Stimulated activated CD8-positive, alpha-beta memory T cell treated with anti-CD3 and anti-CD28 coated beads, Interleukin-12 subunit alpha, Interleukin-12 subunit beta, amount 100 ng/mL, for 24 hours (primary cell): Measurements from ENCODE around the gene RPA1.

ENCODE experiments used
- DNase-seq: peaks from one replicate; pipeline ENCODE4 v3.0.0-alpha.2; 2020; ENCODE audit errors: extremely low read depth

RPA1 gene

GRCh38 chr17:1908699-1909309 is 79.0 kb downstream of the RPA1 start:
- DNase-seq: no peak

- DNase-seq: no peak
These were observed 80.2 kb downstream of the RPA1 start for GRCh38 chr17:1909985-1910384.

- DNase-seq: no peak
These were observed 82.3 kb downstream of the RPA1 start for GRCh38 chr17:1912146-1912545.

GRCh38 chr17:1913702-1914101 is 83.9 kb downstream of the RPA1 start:
- no peak for DNase-seq

GRCh38 chr17:1914661-1915083 is 84.9 kb downstream of the RPA1 start:
- no peak for DNase-seq

- DNase-seq: no peak
These were observed 86.1 kb downstream of the RPA1 start for GRCh38 chr17:1915889-1916288.

GRCh38 chr17:1916316-1916715 is 86.5 kb downstream of the RPA1 start:
- no peak for DNase-seq

GRCh38 chr17:1916963-1917715 is 87.3 kb downstream of the RPA1 start:
- no peak for DNase-seq

GRCh38 chr17:1918346-1919162 is 88.7 kb downstream of the RPA1 start:
- DNase-seq: no peak

GRCh38 chr17:1919201-1919600 is 89.4 kb downstream of the RPA1 start:
- no peak for DNase-seq

- no peak for DNase-seq
These were observed 91.1 kb downstream of the RPA1 start for GRCh38 chr17:1920948-1921351.

GRCh38 chr17:1928976-1929375 is 99.2 kb downstream of the RPA1 start:
- DNase-seq: no peak

GRCh38 chr17:1930337-1930645 is 100.5 kb downstream of the RPA1 start:
- no peak for DNase-seq

- DNase-seq: no peak
These were observed 102.2 kb downstream of the RPA1 start for GRCh38 chr17:1931844-1932579.

GRCh38 chr17:1933875-1934715 is 104.3 kb downstream of the RPA1 start:
- no peak for DNase-seq

GRCh38 chr17:1934901-1935300 is 105.1 kb downstream of the RPA1 start:
- DNase-seq: no peak

GRCh38 chr17:1936766-1937165 is 107.0 kb downstream of the RPA1 start:
- no peak for DNase-seq

GRCh38 chr17:1937461-1937860 is 107.7 kb downstream of the RPA1 start:
- DNase-seq: no peak

GRCh38 chr17:1939981-1940809 is 110.4 kb downstream of the RPA1 start:
- no peak for DNase-seq

GRCh38 chr17:1940810-1941185 is 111.0 kb downstream of the RPA1 start:
- no peak for DNase-seq
